Stomach smooth muscle (tissue), 2 donors: ENCODE results near the gene FAT1.
A peak's percentile ranks its signal among the peaks of the same experiment; 100 is the strongest.

Source experiments
- H3K27ac ChIP-seq: one replicate; pipeline ENCODE4 v1.7.0; 2013; ENCODE audit warnings: mild to moderate bottlenecking, low read length, inconsistent platforms
- H3K27me3 ChIP-seq, 2 donors: one replicate each; pipeline ENCODE4 v1.7.0; 2013; ENCODE audit warnings: low read length in 2 of 2; ENCODE audit not compliant: insufficient read depth in 2 of 2, control insufficient read depth in 1 of 2
- H3K36me3 ChIP-seq, 2 donors: one replicate each; pipeline ENCODE4 v1.7.0; 2013; ENCODE audit warnings: low read length in 2 of 2; ENCODE audit not compliant: control insufficient read depth in 2 of 2, insufficient read depth in 2 of 2
- H3K4me1 ChIP-seq: one replicate; pipeline ENCODE4 v1.7.0; 2013; ENCODE audit warnings: low read length; ENCODE audit not compliant: control insufficient read depth, insufficient read depth
- H3K4me3 ChIP-seq, 2 donors: one replicate each; pipeline ENCODE4 v1.7.0; 2013; ENCODE audit warnings: low read length in 2 of 2
- H3K9ac ChIP-seq, 2 donors: one replicate each; pipeline ENCODE4 v1.7.0; 2013; ENCODE audit warnings: low read length in 2 of 2, mild to moderate bottlenecking in 1 of 2
- H3K9me3 ChIP-seq, 2 donors: one replicate each; pipeline ENCODE4 v1.7.0; 2013; ENCODE audit warnings: low read length in 2 of 2; ENCODE audit not compliant: control insufficient read depth in 2 of 2
- donor health status: healthy.
- donor health status: Pancreatic carcinoma.

FAT1 gene

GRCh38 chr4:186724058-186724863 lies 605 bp upstream of the FAT1 start:
- Histone ChIP-seq H3K27me3 (no peaks in the 10 kb centered on the region), H3K9me3 (no peaks in the 10 kb centered on the region), H3K36me3 (no peaks in the 10 kb centered on the region), H3K9ac (peak overlapping the region; percentile 79 to 87), H3K27ac (peak overlapping the region; percentile 88), H3K4me3 (peak overlapping the region; percentile 88 to 91), H3K4me1 (peaks cover 14% of the 10 kb centered on the region)

GRCh38 chr4:186722796-186723291 lies 812 bp downstream of the FAT1 start:
- Histone ChIP-seq H3K4me3 (peak overlapping the region; percentile 76 to 88), H3K27ac (peak overlapping the region; percentile 24), H3K9ac (peak overlapping the region; percentile 55 to 87), H3K27me3 (no peaks in the 10 kb centered on the region), H3K4me1 (peaks cover 14% of the 10 kb centered on the region), H3K9me3 (no peaks in the 10 kb centered on the region), H3K36me3 (no peaks in the 10 kb centered on the region)

- Histone ChIP-seq H3K4me1 (peaks cover 7% of the 10 kb centered on the region), H3K4me3 (no peak overlapping the region), H3K36me3 (no peaks in the 10 kb centered on the region), H3K27ac (no peak overlapping the region), H3K9ac (no peak overlapping the region), H3K9me3 (no peaks in the 10 kb centered on the region), H3K27me3 (no peaks in the 10 kb centered on the region)
These were observed 3.5 kb downstream of the FAT1 start for GRCh38 chr4:186719925-186720694.

GRCh38 chr4:186717556-186717955 lies 6.1 kb downstream of the FAT1 start:
- no peaks in the 10 kb centered on the region for H3K4me1 ChIP-seq
- H3K27ac ChIP-seq, result no peak overlapping the region
- H3K9ac ChIP-seq, result no peak overlapping the region
- no peaks in the 10 kb centered on the region for H3K36me3 ChIP-seq
- H3K9me3 ChIP-seq, result no peaks in the 10 kb centered on the region
- no peaks in the 10 kb centered on the region for H3K27me3 ChIP-seq
- no peak overlapping the region for H3K4me3 ChIP-seq

- H3K9me3 ChIP-seq, result no peaks in the 10 kb centered on the region
- no peaks in the 10 kb centered on the region for H3K27me3 ChIP-seq
- no peak overlapping the region for H3K9ac ChIP-seq
- no peak overlapping the region for H3K27ac ChIP-seq
- no peak overlapping the region for H3K4me3 ChIP-seq
- no peaks in the 10 kb centered on the region for H3K4me1 ChIP-seq
- H3K36me3 ChIP-seq, result no peaks in the 10 kb centered on the region
These were observed 8.6 kb downstream of the FAT1 start for GRCh38 chr4:186715077-186715476.

- H3K27me3 ChIP-seq, result no peaks in the 10 kb centered on the region
- H3K4me1 ChIP-seq, result peaks cover 4% of the 10 kb centered on the region
- H3K27ac ChIP-seq, result no peak overlapping the region
These were observed 9.5 kb downstream of the FAT1 start for GRCh38 chr4:186714006-186714675.

GRCh38 chr4:186712690-186713089 lies 11.0 kb downstream of the FAT1 start:
- H3K9me3 ChIP-seq, result no peaks in the 10 kb centered on the region
- peaks cover 5% of the 10 kb centered on the region for H3K4me1 ChIP-seq
- no peak overlapping the region for H3K4me3 ChIP-seq
- no peak overlapping the region for H3K27ac ChIP-seq
- no peak overlapping the region for H3K9ac ChIP-seq
- peaks cover 14 to 15% of the 10 kb centered on the region in 2 donors for H3K36me3 ChIP-seq
- H3K27me3 ChIP-seq, result no peaks in the 10 kb centered on the region

More at GRCh38 chr4:186714006-186714675, 9.5 kb downstream of the FAT1 start:
- peaks cover 0 to 2% of the 10 kb centered on the region in 2 donors for H3K36me3 ChIP-seq
- no peak overlapping the region for H3K4me3 ChIP-seq
- H3K9ac ChIP-seq, result no peak overlapping the region
- H3K9me3 ChIP-seq, result no peaks in the 10 kb centered on the region

- H3K9me3 ChIP-seq, result no peaks in the 10 kb centered on the region
- H3K9ac ChIP-seq, result no peak overlapping the region
- H3K36me3 ChIP-seq, result peaks cover 26 to 28% of the 10 kb centered on the region in 2 donors
- H3K27me3 ChIP-seq, result no peaks in the 10 kb centered on the region
- no peak overlapping the region for H3K27ac ChIP-seq
- no peak overlapping the region for H3K4me3 ChIP-seq
- H3K4me1 ChIP-seq, result peaks cover 5% of the 10 kb centered on the region
These were observed 13.0 kb downstream of the FAT1 start for GRCh38 chr4:186710521-186711119.

GRCh38 chr4:186709517-186709916 lies 14.1 kb downstream of the FAT1 start:
- H3K9ac ChIP-seq, result no peak overlapping the region
- H3K4me1 ChIP-seq, result peaks cover 9% of the 10 kb centered on the region
- H3K4me3 ChIP-seq, result peak overlapping the region; percentile 8 to 12
- no peaks in the 10 kb centered on the region for H3K9me3 ChIP-seq
- no peaks in the 10 kb centered on the region for H3K27me3 ChIP-seq
- no peak overlapping the region for H3K27ac ChIP-seq
- H3K36me3 ChIP-seq, result peaks cover 26 to 28% of the 10 kb centered on the region in 2 donors

- Histone ChIP-seq H3K4me1 (peaks cover 9% of the 10 kb centered on the region), H3K27ac (no peak overlapping the region), H3K36me3 (peaks cover 26 to 28% of the 10 kb centered on the region in 2 donors), H3K4me3 (no peak overlapping the region), H3K27me3 (no peaks in the 10 kb centered on the region), H3K9me3 (no peaks in the 10 kb centered on the region), H3K9ac (no peak overlapping the region)
These were observed 15.1 kb downstream of the FAT1 start for GRCh38 chr4:186708554-186708953.
